ENCODE measurements around the gene FIS1.
"Not testable (repeated sequence)": the region's sequence is repeated elsewhere in the genome, so short reads cannot be mapped to it uniquely, and the experiment has no call there.

FIS1 gene

DNA sequence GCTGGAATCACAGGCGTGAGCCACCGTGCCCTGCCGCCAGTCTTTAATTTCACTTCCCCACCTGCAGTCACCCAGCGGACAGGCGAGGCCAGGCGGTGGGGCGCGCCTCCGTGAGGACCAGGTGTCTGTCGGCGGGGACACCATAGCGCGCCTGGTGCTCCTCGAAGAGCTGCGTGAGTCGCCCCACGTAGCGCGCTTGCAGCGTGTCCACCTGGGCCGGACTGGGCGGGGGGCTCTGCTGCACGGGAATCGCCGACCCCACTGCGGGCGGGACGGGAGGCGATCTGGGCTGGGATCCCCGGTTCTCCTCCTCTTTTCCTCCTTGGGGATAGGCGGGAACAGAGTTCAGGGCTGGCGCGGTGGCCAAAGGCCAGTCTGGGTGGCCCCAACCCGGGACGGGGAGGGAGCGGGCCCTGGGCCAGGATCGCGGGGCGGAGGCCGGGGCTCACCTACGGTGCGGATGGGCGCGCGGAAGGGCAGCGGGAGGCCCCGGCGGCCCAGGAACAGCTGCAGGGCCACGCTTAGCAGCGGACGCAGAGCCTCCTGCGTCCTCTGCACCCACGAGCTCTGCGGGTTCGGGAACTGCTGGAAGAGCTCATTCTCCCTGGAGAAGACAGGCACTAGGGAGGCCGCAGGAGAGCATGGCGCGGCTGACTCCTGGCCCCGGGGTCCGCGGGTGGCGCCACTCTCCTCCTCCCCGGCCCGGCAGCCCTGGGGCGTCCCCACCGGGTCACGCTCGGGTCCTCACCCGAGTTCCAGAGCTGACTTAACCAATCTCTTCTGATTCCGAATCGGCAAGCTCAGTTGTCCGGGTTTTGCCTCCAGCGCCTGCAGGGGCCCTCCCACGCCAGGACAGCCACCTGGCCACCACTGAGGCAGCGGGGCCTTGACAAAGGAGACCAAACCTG is 42.9 kb downstream of the FIS1 start:
- DNase-seq = no peak

DNA sequence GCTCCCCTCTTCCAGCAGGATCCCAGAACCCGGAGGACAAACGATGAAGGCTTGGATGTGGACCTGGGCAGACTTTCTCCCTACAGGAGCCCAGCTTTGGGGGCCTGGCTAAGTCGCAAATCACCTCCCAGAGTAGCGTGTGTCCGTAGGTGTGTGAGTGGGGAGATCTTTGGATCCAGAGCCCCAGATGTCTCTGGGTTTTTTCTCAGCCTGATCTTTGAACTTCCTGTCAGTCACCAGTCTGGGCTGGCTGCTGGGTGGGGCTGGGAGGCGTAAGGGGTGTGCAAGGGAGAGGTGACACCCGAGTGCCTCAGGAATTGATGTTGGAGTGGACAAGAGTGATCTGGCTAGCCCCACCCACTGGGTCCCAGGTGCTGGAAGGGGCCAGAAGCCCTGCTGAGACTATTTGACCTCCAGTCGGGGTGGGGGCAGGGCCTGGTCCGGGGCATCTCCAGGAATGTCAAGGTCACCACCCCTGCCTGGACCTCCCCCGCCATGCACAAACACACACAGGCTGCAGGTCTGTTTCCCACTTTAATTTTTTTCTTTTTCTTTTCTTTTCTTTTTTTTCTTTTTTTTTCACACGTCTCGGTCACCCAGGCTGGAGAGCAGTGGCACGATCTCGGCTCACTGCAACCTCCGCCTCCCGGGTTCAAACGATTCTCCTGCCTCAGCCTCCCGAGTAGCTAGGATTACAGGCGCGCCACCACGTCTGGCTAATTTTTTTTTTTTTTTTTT is 43.9 kb downstream of the FIS1 start, which contains the start of gene MOGAT3:
Gene MOGAT3, minus strand, starts transcription at position 175 of the 738 bp plus-strand sequence. CDS start 182 bp downstream, outside the sequence.
- no peak for DNase-seq

DNA sequence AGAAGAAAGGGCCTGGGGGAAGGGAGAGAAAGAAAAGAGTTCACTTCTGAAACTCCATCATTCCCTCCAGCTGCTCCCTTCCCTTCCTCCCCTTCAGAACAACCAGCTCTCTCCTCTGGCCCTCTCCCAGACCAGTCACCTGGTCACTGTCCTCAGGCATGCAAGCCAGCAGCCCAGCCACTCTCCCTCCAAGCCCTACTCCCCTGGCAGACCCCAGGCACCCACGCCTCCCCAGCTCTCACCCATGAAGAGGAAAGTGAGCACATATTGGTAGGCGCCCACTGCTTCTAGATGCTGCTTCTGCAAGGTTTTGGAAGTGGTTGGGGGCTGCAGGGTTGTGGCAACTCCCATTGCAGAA is 44.4 kb downstream of the FIS1 start:
- no peak for DNase-seq

DNA sequence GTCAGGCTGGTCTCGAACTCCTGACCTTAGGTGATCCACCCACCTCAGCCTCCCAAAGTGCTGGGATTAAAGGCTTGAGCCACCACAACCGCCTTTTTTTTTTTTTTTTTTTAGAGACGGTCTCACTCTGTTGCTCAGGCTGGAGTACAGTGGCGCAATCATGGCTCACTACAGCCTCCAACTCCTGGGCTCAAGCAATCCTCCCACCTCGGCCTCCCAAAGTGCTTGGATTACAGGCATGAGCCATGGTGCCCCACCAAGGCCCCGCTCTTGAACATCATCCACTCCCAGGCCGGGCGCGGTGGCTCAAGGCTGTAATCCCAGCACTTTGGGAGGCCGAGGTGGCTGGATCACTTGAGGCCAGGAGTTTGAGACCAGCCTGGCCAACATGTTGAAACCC is 45.4 kb downstream of the FIS1 start:
- not testable (repeated sequence) for DNase-seq

DNA sequence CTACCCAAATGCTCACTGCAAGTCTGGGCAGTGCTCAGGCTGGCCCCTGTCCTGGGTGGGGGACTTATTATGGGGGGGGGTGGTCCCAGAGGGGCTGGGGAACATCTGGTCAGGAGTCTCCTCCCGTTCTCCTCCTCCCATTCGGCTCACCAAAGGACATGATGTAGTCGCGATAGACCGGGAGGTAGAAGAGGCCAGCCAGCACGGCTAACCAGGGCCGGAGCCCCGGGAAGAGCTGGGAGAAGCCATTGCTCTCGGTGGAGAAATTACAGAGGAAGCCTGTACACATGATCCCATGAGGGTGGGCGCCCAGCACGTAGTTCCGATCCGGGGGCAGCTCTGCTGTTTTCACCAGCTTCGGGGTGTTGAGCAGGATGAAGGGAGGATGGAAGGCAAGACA is 46.4 kb downstream of the FIS1 start:
- no peak for DNase-seq

DNA sequence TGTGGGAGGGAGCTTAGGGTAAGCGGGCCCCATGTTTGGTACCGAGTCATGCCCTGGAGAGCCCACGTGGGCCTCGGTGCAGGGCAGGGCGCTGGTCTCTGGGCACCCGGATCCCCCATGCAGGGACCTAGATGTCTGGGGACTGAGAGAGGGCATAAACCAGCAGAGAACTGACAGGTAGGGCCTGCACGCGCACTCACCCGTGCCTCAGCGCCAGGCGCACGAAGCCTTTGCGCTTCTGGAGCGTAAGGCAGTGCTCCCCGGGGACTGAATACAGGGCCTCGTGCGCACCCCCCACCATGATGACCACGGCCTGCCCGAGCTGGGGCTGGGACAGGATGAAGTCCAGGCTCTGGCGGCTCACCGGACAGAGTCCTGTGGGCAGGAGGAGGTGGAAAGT is 46.9 kb downstream of the FIS1 start:
- DNase-seq = no peak

DNA sequence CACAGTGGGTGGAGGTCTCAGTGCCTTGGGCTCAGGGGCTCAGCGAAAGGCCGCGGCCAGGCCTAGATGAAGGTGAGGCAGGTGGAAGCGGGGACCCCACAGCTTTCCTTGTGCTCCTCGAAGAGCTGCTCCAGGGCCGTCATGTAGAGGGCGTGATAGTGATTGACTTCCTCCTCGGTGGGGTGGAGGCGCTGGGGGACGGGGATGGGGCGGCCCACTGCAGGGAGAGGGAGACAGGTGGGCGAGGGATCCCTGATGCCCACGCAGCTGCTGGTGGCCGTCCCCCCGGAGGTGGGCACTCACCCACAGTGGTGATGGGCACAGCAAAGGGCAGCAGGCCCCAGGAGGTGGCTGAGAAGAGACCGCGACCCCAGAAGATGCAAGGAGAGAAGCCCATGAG is 49.0 kb downstream of the FIS1 start:
- DNase-seq = no peak
